GDM1 (cell line): ENCODE data around the gene OR2T10.
"Not testable (repeated sequence)": the region's sequence is repeated elsewhere in the genome, so short reads cannot be mapped to it uniquely, and the experiment has no call there.

Experiments used
- DNase-seq: peaks from one replicate; lab custom pipeline; 2025; lab: John Stamatoyannopoulos, UW

OR2T10 gene, protein sequence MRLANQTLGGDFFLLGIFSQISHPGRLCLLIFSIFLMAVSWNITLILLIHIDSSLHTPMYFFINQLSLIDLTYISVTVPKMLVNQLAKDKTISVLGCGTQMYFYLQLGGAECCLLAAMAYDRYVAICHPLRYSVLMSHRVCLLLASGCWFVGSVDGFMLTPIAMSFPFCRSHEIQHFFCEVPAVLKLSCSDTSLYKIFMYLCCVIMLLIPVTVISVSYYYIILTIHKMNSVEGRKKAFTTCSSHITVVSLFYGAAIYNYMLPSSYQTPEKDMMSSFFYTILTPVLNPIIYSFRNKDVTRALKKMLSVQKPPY

DNA sequence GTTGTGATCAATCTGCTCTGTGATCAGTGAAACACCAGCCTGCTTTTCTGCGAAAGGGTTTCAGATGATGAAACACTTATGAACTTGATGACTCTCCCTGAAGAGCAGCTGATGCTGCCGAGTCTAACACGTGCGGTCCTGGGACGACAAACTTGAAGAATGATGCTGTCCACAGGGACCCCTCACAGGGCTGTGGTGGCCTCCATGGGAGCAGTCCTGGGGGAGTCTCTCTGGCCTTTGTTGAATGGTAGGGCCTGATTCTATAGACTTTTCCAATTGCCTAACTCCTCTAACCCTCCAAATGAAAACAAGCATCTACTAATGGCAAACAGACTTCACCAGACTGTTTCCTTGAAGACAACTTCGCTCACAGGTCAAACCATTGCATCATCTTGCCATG lies at the start of gene OR2T10:
TSS of gene OR2T10 (minus strand) at position 112 of the 400 bp plus-strand sequence. CDS start 3,932 bp downstream, outside the sequence.
- DNase-seq, result no peak

DNA sequence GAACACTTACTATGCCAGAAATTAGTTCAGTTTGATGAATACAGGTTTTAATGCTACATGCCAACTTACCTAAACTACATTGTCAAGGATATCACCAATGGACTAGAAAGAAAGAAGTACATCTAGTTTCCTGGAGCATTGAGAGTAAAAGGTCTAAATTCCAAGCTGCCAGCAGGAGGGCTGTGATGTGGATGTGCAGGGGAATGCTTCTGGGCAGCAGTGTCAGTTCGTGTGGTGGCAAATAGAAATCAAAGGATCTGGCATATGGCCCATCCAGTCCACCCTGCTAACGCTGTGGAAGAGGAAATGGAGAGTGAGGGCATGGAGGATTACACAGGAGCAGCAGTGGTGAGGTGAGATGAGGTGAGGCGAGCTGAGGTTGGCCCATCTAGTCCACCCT lies 47.7 kb upstream of the OR2T10 start, which contains the start of gene OR2T35:
TSS of gene OR2T35 (minus strand) at position 101 of the 400 bp plus-strand sequence. CDS start 6,020 bp downstream, outside the sequence.
- DNase-seq, result not testable (repeated sequence)

DNA sequence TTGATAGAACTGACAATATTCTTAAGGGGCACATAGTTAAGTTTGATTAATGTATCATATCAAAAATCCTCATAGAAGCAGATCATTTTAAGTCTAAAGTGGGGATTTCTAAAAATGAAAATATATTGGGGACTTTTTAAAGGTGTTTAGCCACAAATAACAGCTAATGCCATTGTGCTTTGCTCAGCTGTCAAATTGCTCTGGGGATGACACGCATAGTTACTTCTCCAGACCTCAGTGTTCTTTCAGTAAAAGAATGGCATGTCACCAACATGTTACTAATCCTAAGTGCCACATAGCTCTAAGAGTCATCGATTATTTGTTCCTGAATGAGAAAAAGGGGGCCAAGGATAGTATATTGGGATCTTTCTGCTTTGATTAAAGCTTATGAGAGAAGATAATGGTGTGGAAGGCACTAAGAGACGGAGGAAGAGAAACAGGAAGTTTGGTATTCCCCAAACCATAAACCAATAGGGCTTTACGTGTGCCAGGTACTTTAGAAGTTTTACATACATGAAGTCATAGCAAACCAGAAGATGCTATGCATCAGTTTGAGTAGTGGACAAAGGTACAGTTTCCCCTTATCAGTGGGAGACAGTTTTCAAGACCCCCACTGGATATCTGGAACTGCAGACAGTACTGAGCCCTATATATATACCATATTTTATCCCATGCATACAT lies 45.6 kb upstream of the OR2T10 start:
- not testable (repeated sequence) for DNase-seq

DNA sequence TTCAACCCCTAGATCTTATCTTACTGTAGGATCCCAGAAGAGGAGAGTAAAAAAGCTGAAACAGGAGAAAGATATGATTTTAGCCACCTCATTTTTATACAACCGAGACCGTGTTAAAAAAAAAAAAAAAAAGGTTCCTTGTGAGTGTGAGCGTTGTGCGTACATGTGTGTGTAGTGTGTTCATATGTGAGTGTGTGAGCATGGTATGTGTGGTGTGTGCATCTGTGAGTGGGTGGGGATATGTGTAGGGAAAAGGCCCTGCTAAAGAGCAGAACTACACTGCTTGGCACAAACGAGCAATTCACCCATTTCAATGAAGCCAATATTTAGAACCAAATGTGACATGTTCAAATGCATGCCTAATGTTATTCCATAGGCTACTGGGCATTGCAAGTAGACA lies 44.1 kb upstream of the OR2T10 start:
- not testable (repeated sequence) for DNase-seq

DNA sequence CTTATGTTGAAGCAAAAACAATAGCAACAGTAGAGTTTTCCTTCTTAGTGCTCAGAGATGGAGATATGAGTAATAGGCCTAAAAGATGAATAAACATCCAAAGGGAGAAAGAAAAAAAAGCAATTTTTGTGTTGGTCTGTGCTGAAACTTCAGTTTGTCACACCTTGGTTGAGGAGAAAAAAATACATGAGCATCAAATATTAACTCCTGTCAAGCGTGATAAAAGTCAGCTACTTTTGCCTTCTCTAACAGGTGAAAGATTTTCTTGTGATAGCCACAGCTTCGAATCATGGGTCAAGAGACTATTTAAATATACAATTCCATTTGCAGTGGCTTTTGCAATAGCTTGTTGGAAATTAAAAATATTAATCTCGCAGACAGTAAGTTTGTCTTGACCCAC lies 43.4 kb upstream of the OR2T10 start:
- DNase-seq, result not testable (repeated sequence)

DNA sequence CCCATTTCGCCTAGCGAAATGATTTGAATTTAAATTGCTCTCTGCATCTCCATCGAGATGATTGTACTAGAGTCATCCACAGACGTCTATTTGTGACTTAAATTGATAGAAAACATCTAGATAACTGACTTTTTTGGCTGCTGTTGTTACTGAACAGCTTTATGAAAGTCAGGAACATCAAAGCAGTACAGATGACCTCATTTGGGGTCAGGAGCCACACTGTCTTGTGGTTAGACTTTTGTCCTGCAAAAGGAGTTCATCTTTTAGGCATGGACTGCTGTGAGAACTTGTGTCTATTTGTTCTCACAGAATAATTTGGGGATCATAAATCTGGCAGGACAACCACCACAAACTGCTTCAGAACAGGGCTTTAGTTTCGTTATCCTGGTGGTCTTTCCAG lies 42.2 kb upstream of the OR2T10 start:
- DNase-seq, result not testable (repeated sequence)

DNA sequence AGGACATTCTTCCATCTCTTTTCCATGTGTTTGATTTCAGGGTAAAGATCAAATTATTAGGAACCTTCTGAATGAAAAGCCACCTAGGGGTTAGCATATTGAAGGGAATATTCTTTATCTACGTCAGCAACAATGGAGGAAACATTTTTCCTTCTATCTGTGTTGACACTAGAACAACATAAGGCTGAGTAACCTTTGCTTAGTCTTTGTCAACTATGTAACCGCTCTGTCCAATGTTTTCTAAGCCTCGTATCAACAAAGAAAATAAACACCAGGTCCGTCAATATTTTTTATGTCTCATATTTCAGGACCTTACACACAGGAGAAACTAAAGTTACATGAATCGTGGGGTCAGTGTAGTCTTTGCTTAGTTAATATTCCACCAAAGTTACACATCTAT lies 39.1 kb upstream of the OR2T10 start:
- not testable (repeated sequence) for DNase-seq

DNA sequence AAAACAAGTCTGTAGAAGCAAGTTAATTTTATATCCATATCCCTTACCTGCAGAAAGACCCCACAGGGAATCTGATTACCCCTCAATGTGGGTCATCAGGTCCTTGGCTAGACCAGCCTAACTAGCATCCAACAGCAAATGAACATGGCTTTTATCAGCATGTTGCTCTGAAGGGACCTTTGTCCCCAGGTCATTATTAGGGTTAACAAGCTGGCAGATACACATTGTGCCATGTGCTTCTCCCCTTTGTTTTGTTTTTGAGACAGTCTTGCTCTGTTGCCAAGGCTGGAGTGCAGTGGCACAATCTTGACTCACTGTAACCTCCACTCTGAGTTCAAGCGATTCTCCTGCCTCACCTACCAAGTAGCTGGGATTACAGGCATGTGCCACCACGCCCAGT lies 37.5 kb upstream of the OR2T10 start, which contains the start of gene OR2T11:
TSS of gene OR2T11 (minus strand) at position 101 of the 400 bp plus-strand sequence. CDS start 7,963 bp downstream, outside the sequence.
- not testable (repeated sequence) for DNase-seq

DNA sequence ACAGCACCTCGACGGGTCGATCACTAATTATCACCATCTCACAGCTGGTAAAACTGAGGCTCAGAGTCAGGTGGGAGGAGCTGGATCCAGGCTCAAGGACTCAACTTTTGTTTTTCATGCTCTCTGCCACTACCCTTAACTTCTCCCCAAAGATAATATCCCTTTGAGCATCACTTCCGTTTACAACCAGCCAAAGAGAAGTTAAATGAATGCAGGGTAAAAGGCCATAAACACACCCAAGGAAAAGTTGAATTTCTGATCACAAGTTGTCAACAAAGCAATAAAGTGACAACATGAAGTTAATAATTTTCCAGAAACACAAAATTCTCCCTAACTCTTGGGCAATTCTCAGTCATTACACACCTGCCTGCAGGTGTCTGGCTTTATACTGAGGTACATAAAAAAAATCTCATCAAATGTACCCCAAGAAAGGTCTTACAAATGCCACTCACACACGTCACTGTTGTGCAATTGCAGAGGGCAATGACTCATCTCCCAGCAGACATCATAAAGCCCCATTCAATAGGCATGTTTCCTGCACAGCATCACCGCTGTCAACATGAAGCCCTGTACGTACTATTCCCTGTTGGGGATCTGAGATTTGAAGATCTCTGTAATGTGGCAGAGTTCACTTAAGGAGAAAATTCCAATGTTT lies 34.0 kb upstream of the OR2T10 start:
- no peak for DNase-seq

DNA sequence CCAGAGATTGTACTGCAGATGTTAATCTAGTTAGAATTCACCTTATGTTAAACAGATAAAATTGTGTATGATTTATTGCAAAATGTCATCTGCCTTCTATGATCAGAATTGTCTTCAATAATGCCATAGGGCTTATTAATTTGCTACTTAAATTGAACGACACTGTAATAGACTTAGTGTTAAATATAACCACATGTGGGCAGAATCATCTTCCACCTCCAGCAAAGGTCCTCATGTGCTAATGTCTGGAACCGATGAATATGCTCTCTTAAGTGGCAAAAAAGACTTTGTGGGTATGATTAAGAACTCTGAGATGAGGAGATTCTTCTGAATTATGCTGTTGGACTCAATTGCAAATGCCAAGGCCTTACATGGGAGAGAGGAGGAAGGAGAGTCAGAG lies 33.1 kb upstream of the OR2T10 start:
- no peak for DNase-seq

DNA sequence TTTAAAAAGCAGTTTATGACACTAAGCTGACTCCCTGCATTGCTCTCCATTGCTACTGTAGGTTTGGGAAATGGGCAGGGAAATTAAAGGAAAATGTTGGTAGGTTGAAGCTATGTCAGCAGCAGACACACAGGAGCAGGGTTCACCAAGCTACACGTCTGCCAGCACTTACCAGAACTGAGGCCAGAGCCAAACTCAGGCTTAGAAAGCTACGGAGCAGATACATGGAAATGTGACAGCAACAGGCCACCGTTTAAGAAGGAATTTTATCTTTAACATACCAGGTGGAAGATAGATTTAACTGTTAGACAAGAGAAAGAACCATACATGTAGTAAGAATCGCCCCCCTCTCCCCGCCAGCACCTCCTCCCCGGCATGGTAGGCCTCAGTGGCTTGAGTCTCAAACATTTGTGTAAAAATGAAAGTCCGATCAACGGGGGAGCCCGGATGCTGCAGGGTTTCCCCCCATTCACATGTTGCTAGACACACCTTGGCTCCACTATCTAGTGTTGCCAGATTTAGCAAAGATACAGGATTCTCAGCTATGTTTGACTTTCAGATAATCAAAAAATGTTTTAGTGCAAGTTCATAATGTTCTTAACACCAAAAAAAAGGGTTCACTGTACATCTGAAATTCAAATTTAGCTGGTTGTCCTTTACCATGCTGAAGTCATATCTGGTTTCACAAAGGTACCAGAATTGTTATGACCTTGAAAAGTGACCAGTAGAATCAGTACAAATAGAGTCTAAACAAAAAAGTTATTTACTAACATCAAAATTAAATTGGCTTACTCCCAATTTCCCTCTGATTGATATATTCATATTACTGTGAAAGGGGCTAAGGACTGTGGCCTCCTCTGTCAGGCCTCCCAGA lies 30.7 kb upstream of the OR2T10 start:
- no peak for DNase-seq

DNA sequence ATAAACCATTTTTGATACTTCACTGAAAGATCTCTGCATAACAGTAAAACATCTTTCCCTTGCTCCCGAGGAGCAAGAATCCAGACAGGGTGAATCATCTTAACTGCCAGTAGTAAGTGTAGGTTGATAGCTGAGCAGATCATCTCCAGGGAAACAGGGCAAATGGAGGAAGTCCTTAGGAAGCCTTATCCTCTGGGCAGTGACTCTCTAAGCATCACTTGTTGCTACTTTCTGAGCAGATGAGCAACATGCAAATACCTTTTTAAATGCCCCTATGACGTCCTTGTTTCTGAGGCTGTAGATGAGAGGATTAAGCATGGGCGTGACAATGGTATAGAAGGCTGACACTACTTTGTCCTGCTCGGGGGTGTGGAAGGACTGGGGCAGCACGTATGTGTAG lies 28.5 kb upstream of the OR2T10 start:
- no peak for DNase-seq

DNA sequence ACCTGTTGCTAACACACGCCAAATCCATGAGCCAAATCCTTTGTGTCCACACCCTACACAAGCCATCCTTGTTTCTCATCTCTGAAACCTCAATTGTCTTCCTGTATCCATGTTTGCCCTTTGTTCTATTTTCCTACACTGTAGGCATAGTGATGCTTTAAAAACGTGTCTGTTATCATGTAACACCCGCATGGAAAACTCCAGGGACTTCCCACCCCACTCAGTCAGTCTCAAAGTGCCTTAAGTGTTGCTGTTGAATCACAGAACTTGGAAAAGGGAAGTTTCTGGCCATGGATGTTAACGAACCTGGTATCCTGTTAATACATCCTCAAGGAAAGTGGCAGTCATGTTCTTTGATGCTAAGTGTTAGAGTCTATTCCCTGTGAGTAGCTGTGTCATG lies 27.7 kb upstream of the OR2T10 start:
- DNase-seq, result no peak

DNA sequence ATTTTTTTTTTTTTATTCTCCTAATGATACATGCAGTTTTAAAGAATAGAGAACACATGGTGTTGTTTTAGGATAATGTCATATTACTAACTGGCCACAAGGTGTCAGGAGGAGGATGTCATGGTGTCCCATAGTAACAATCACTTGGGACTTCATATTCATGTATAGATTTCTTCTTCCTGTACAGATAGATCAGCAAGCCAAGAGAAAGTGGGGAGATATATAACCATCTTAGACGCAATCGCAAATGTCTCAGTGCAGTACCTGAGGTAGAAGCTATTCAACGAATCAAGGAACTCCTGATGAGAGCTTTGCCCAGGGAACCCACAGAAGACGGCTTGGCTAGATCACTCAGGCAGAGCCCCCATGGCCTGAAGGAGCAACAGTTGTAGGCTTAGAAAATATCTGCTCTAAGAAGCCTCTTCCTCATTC lies 25.1 kb upstream of the OR2T10 start:
- DNase-seq, result no peak

DNA sequence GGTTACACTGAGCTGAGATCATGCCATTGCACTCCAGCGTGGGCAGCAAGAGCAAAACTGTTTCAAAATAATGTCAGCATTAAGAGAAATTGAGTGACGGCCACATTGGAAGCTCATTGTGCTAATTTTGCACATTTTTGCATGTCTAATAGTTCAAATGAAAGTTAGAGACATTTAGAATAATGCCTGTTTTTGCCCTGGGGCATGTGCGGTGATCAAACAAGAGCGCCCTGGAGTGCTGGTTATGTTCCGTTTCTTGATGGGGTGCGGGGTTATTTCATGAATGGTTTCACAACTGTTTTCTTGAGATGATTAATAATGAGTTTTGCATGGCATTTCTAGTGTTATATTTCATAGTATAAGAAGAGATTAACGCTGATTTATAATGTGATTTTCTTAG lies 24.3 kb upstream of the OR2T10 start:
- no peak for DNase-seq

DNA sequence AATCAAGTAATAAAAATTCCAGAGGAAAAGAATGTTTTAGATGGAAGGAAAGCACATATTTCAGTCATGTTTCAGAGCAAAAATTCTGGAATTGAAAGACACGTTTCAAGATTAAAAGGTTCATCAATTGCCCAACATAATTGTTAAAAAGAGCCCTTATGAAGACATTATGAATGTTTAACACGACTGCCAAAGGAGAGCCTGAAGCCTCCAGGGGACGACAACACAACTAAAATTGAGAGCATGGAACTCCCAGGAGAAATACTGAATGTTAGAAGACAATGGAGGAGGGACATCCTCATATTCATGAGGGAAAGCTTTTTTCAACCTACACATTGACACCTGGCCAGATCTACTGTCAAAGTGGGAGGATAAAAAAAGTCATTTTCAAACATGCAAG lies 21.4 kb upstream of the OR2T10 start:
- peak; percentile 41 for DNase-seq

DNA sequence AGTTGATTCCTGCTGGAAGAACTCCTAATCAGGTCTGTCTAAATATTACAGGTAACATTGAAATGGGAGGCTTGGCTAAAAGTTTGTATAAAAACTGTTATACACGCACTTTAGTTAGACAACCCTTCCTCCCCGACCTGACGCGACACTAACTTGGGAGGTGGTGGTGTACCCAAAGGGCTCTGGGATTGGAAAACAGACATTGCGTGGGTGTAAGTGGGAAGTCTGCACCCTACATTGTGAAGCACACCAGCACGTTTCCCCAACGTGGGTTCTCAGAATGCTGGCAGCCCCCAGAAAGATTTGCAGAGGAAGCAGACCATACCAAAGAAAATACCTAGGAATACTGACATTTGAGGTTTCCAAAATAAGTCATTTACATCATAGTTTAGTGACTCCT lies 20.6 kb upstream of the OR2T10 start:
- DNase-seq, result no peak

DNA sequence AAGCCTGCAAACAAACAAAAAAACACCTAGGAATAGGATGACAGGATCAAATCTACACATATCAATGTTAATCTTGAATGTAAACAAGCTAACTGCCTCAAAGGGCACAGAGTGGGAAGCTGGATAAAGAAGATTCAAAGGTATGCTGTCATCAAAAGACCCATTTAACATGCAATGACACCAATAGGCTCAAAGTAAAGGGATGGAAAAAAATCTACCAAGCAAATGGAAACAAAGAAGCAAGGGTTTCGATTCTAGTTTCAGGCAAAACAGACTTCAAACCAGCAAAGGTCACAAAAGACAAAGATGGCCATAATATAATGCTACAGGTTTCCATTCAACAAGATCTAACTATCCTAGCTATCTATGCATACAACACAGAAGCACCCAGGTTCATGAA lies 16.2 kb upstream of the OR2T10 start:
- DNase-seq, result no peak

DNA sequence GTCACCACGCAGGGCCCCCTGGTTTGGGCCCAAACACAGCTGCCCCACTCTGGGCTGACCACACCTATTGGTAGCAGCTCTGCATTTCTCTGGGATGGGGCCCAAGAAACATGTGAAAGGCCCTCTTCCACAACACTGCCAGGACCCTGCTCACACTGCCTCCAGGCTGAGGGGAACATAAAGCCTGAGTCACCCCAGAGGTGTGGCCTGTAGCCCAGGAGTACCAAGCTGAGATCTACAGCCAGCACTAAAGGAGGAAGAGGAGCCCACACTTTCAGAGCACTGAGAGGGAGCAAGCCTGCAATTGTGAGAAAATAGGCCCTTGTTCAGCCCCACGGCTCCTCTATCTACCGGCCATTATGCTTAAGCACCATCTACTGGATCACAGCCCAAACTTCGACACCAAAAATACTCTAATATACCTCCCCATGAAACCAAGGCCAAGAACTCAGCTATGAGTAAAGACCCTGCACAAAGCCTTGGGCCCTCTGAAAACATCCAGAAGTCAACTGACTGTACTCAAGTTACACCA lies 14.4 kb upstream of the OR2T10 start:
- DNase-seq, result no peak

DNA sequence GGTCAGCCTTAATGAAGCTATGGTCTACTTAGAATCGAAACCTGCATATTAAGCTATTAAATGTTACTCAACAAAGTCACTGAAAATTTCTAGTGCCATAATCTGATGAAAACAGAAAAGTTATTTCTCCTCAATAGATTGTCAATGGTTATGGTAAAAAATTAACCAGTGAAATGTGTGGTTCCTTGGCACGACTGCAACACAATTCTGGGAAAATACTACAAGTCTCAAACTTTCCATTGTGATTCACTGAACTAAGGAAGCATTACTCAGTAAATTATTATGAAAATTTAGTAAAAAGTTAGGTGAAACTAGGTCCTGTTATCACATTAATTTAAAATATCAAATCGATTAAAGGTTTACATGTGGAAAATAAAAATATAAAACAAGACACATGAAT lies 12.8 kb upstream of the OR2T10 start:
- no peak for DNase-seq

DNA sequence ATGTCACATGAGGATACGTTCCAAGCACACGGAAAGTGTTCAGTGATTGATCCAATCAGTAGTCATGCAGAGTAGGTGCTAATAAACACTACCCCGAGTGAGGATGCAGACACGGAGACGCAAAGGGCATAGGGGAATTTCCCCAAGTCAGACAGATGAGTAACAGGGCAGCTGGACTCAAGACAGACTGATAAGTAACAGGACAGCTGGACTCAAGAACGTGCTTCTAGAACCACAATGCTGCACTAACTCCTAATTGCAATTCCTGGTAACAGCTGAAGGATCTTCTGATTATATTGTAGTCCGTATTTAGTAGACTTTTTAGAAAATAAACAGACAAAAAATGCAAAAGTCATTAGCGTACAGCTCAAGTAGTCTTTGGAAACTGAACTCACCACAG lies 1.9 kb upstream of the OR2T10 start:
- DNase-seq, result no peak

DNA sequence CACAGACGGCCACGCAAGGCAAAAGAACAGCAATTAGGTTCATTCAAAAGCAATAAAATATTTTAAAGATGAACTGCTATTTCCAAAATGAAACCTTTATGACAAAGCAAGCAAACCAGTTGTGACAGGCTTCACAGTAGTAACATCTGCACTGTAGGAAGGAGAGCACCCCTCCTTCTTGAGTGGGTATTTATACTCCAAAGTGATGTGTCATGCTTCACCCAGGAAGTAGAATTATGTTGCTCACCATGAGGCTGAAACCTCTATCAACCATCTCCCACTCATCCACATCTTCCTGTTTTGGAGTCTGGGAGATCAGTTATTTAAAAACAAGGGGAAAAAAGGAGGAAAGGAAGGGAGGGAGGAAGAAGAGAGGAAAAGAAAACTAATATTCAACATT lies 885 bp downstream of the OR2T10 start:
- no peak for DNase-seq
